GM12892 (cell line): Measurements from ENCODE around the gene KAZALD1.

ENCODE experiments used
- DNase-seq: peaks from one replicate; pipeline ENCODE4 v3.0.0; 2011; ENCODE audit not compliant: insufficient read length
- FAIRE-seq: peaks from 2 replicates; lab custom pipeline; 2011; peaks lifted over from hg19 to GRCh38; lab: Jason Lieb, UNC
- POLR2A ChIP-seq: IDR thresholded peaks from 2 replicates; pipeline ENCODE4 v1.6.1; 2011; ENCODE audit warnings: low read depth, low read length, control low read depth
- POLR2AphosphoS5 ChIP-seq: IDR thresholded peaks from 2 replicates; pipeline ENCODE4 v1.6.1; 2011; ENCODE audit warnings: low read depth, low read length, control low read depth
- TAF1 ChIP-seq: IDR thresholded peaks from 2 replicates; pipeline ENCODE4 v1.6.1; 2011; ENCODE audit warnings: low read depth, mild to moderate bottlenecking, control low read depth, low read length, borderline replicate concordance

The KAZALD1 gene

DNA sequence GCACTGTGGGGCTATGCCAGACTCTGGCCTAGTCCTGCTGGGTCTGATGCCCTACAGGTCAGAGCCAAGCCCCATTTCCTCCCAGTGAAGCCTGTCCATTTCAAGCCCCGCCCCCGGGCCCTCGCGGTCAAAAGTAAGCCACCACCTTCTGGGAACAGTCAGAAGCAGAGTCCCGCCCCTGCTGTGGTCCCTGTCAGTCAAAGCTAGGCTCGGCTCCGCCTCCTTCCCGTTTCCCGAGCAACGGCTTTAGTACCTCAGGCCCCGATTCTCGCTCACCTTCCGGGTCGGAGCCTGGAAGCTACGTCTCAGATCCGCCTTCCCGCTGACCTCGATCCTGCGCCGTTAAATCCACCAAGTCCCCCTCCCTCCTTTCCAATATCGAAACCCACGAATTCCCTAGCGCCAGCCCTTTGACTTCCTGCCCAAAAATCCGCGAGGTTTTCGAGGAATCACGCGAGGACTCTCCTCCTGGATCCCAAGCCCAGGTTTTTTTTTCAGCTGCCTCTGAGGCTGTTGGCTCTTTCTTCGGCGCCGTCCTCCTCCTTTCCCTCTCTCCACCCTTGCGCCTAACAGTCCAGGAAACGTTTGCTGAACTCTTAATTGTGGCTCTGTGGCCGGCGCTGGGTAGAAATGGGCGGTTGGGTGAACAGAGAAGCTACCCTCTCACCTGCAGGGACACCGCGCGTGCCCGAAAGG lies 19.0 kb upstream of the KAZALD1 start:
- FAIRE-seq, result peak; percentile 97
- TF ChIP-seq TAF1, result peak; percentile 52
- peak; percentile 75 for TF ChIP-seq POLR2AphosphoS5
- peak; percentile 77 for TF ChIP-seq POLR2A
- DNase-seq, result peak; percentile 87

DNA sequence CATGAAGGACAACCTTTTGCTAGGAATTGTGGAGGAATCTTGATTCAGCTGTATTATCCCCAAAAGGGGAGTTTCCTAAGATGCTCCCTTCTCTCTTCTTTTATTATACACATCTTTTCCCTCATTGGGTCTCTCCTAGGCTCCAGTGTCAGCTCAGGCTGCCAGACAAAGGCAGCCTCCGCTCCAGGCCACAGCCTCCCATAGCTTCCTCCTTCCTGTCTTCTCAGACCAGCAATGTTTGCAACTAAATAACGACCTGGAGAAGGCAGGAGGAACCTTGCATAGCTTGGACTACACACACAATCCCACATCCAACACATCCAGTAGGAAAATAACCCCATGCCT lies 18.5 kb upstream of the KAZALD1 start:
- no peak for FAIRE-seq
- DNase-seq, result no peak
- TF ChIP-seq POLR2AphosphoS5, result no peak
- no peak for TF ChIP-seq TAF1
- TF ChIP-seq POLR2A, result no peak

DNA sequence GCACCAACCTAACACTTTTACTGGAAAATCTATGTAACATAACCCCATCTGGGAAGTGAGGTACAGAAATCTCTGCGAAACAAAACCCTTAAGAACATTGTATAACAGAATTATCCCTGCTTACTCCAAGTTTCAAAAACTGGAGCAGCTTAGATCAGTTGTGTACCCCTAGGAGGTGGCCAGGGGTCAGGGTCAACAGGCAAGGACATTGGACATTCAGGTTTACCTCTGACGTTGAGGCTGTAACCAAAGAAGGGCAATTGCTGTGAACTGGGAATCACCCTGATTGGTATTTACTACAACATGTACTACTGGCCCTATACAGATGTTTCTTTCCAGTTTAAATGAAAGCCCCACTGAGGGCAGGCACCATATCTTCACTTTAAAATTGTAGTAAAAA lies 17.7 kb upstream of the KAZALD1 start:
- FAIRE-seq (no peak), DNase-seq (no peak)
- TF ChIP-seq POLR2AphosphoS5 (no peak), TAF1 (no peak), POLR2A (no peak)

DNA sequence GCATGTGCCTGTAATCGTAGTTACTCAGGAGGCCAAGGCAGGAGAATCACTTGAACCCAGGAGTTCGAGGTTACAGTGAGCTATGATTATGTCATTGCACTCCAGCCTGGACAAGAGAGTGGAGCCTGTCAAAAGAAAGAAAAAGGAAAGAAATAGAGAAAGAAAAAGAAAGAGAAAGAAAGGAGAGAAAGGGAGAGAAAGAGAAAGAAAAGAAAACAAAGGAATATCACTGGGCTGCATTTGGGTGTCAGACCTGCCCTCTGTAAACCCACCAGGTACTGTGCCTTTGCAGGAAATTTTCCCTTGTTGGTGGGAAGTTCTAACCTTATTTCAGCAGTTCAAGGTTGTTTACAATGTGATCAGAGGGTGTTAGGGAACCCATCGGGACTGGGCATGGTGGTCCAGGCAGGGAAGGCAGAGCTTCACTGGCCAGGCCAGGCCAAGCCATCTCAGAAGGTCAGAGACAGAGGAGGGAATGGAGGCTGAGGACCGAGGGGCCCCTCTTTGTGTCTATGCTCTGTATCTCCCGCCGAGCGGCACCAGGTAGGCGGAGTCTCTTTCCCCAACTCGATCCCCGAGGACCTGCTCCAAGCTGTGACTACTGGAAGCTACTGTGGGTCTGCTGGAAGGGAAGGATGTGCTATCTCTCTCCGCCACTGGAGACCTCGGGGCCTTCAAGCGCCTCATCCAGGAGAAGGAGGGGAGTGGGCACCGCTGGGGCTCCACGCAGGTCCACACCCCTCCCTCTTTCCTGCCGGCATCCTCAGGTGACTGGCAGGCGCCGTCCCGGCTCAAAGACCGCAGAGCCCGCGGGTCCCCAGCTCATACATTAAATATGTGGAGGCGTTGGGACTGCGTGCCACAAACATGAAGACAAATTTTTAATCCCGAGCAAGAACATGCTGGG lies 15.2 kb upstream of the KAZALD1 start:
- DNase-seq (no peak), FAIRE-seq (no peak)
- TF ChIP-seq TAF1 (no peak), POLR2A (no peak), POLR2AphosphoS5 (no peak)

DNA sequence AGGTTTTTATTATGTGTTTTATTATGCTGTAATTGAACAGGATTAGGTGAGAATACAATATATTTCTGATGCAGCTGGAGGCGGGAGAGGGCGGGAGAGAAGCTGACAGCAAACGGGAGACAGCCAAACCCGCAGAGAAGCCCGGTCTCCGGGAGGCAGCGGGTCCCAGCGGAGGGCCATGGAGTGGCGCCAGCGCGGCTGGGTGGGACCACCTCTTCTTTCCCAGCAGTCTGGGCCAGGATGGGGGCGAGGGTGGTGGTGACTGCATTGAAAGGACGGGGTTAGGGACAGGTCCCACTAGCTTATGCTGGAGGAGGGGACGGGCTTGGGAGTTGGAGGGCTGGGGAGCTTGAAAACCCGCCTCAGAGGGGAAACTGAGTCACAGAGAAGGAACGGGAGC lies 14.5 kb upstream of the KAZALD1 start:
- FAIRE-seq (no peak), DNase-seq (no peak)
- TF ChIP-seq TAF1 (no peak), POLR2A (no peak)

DNA sequence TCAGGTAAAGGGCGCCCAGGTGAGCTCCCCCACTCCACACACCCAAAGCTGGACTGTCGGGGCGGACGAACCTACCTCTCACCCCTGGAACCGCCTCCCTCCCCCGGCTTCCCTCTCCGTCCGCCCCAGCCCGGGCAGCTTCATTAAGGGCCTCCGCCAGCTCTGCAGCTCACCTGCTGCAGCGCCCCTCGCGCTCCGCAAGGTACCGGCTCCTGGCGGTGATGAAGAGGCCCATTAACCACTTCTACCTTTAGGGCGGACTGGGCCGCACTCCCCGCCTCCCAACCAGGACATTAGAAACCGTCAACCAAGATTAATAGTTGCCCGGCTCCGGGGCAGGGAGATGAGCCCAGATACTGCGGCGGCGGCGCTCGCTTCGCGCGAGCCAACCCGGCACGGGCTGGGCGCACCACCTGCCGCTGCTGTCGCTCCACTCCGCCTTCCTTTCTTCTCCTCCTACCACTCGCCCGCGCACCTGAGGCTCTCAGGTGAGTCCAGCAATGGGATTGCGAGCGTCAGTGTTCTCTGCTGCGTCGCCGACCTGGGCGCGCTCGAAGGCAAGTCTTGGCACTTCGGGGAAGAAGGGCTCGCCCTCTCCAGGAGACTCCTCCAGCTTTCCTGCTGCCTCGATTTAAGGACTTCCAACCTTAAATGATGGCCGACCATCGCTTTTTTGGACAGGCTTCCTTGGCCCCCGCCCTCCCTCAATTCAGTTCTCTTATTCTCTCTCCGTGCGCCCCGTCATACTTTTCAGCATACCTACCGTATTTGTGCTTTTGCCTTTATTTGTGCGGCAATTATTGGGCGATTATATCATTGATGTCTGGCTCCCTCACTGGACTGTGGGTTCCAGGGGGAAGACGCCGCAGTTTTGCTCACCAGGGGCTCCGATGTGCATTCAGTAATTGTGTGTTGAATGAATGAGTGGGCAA lies 13.6 kb upstream of the KAZALD1 start:
- no peak for TF ChIP-seq POLR2AphosphoS5
- no peak for TF ChIP-seq POLR2A
- no peak for TF ChIP-seq TAF1
- no peak for DNase-seq
- FAIRE-seq, result no peak

DNA sequence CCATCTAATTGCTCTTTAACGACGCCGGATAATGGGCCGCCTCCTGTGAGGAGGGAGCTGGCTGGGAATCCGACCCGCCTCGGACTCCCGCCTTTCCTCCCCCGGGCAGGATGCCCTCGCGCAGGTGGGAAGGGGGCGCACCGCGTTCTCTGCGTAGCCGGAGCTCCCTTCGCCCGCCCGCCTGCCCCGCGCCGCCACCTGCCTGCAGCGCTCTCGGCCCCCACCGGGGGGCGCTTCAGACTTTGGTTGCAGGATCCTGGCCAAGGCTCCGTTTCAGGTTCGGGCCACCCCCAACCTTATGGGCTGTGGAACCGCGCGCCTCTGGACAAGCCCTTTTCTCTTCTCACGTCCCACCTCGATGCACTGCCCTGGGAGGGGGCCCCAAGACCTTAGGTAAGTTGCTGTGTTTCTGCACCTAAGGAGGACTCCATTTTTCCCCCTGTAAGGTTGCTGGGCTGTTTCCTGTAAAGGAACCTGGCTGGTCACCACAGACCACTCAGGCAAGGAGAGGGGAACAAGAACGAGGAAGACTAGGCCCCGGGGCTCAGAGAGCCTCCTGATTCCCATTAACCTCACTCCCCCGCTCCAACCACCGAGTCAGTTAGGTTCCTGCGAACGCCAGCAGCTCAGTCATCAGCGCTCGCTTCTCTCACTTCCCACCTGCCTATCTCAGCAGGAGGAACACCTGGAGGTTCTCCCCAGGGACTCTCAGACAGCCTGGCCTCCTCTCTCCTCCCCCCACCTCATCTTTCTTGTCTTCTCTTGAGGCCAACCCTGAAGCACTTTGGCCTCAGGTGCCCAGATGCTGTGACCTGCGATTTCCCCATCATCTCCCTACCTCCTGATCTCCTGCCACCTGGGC lies 11.3 kb upstream of the KAZALD1 start:
- DNase-seq (peak; percentile 81), FAIRE-seq (peak; percentile 78)
- TF ChIP-seq TAF1 (no peak), POLR2AphosphoS5 (no peak), POLR2A (no peak)

DNA sequence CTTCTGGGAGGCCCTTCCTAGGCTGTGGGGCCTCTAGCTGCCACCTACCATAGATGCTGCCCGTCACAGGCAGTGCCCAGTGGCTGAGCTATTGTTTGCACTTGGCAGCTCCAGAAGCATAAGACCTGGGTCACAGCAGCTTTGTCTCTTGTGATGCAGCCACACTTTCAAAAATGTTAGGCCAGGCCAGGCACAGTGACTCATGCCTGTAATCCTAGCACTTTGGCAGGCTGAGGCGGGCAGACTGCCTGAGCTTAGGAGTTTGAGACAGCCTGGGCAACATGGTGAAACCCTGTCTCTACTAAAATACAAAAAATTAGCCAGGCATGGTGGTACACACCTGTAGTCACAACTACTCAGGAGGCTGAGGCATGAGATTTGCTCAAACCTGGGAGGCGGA lies 9.5 kb upstream of the KAZALD1 start:
- FAIRE-seq (no peak), DNase-seq (no peak)
- TF ChIP-seq POLR2A, result no peak
- no peak for TF ChIP-seq POLR2AphosphoS5
- no peak for TF ChIP-seq TAF1

DNA sequence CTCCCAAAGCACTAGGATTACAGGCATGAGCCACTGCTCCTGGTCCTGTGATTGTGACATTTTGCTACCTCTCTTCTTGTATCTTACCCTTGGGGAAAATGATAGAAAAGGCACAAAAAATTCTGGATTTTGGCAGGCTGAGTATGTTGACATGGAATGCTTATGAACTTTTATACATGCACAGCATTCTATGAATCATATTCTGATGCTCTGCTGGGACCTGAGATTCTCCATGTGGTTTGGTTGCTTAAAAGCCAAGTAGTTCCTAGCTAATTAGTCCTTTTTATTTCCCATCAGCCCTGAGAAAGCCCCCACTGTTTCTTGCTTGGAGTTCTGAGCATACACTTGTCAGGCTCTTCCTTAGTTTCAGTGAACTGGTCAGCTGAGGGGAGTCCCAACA lies 8.3 kb upstream of the KAZALD1 start:
- DNase-seq (no peak), FAIRE-seq (no peak)
- TF ChIP-seq POLR2A (no peak), POLR2AphosphoS5 (no peak), TAF1 (no peak)

DNA sequence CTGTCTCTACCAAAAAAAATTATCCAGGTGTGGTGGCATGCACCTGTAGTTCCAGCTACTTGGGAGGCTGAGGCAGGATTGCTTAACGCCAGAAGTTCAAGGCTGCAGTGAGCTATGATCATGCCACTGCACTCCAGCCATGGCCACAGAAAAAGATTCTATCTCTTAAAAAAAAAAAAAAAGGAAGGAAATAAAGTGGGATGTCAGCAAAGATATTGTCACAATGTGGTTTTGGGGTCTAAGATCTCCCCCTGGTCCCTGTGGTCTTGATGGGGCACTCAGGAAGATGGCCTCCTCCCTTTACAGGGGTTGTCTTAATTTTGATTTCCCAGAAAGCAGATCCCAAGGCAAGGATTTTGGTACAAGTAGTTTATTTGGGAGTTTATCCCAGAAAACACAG lies 7.4 kb upstream of the KAZALD1 start:
- FAIRE-seq, result no peak
- no peak for TF ChIP-seq TAF1
- TF ChIP-seq POLR2AphosphoS5, result no peak
- no peak for TF ChIP-seq POLR2A
- DNase-seq, result no peak
